OCI-LY1 (cell line): Measurements from ENCODE around the gene CCDC86.

ENCODE experiments used
- H2AFZ ChIP-seq: fragments of 200-600 bp; sonication (generic), shearing (Covaris generic); 2 replicates; pipeline ENCODE4 v1.6.0; 2014; ENCODE audit warnings: antibody characterized with exemption, mild to moderate bottlenecking, low read length
- H3F3A ChIP-seq: fragments of 200-600 bp; sonication (generic), shearing (Covaris generic); 2 replicates; pipeline ENCODE4 v1.6.0; 2014; ENCODE audit warnings: mild to moderate bottlenecking, antibody characterized with exemption, low read length, moderate library complexity; ENCODE audit not compliant: insufficient read depth
- H3K27ac ChIP-seq: fragments of 200-600 bp; sonication (generic); 2 replicates; pipeline ENCODE4 v1.5.1; 2014; ENCODE audit warnings: low read length, mixed run types, mild to moderate bottlenecking, low read depth; ENCODE audit not compliant: poor library complexity, severe bottlenecking
- H3K27me3 ChIP-seq: fragments of 200-600 bp; sonication (generic); 2 replicates; pipeline ENCODE4 v1.6.0; 2014; ENCODE audit warnings: antibody characterized with exemption, mild to moderate bottlenecking, low read length, moderate library complexity; ENCODE audit not compliant: insufficient read depth
- H3K36me3 ChIP-seq: fragments of 200-600 bp; sonication (generic); 2 replicates; pipeline ENCODE4 v1.6.1; 2014; ENCODE audit warnings: mild to moderate bottlenecking, antibody characterized with exemption, low read length, moderate library complexity, mixed read lengths; ENCODE audit not compliant: insufficient read depth
- H3K4me1 ChIP-seq: fragments of 200-600 bp; sonication (generic); 2 replicates; pipeline ENCODE4 v1.5.1; 2014; ENCODE audit warnings: mild to moderate bottlenecking, low read length, moderate library complexity; ENCODE audit not compliant: insufficient read depth, severe bottlenecking
- H3K4me2 ChIP-seq: fragments of 200-600 bp; sonication (generic), shearing (Covaris generic); 2 replicates; pipeline ENCODE4 v1.6.1; 2014; ENCODE audit warnings: low read length
- H3K4me3 ChIP-seq: fragments of 200-600 bp; sonication (generic); 2 replicates; pipeline ENCODE4 v1.5.1; 2014; ENCODE audit warnings: low read length, low read depth, mild to moderate bottlenecking, mixed read lengths; ENCODE audit not compliant: poor library complexity, severe bottlenecking
- H3K79me2 ChIP-seq: fragments of 200-600 bp; shearing (Covaris generic); 2 replicates; pipeline ENCODE4 v1.6.1; 2016; ENCODE audit warnings: mixed run types, low read length, mixed read lengths; ENCODE audit not compliant: insufficient read depth
- H3K9ac ChIP-seq: fragments of 200-600 bp; sonication (generic), shearing (Covaris generic); 2 replicates; pipeline ENCODE4 v1.6.1; 2014; ENCODE audit warnings: mild to moderate bottlenecking, low read length, mixed read lengths
- H3K9me2 ChIP-seq: fragments of 200-600 bp; sonication (generic), shearing (Covaris generic); 2 replicates; pipeline ENCODE4 v1.6.1; 2014; ENCODE audit warnings: low read depth, mild to moderate bottlenecking, low read length, mixed read lengths
- H3K9me3 ChIP-seq: fragments of 200-600 bp; shearing (Covaris generic); 2 replicates; pipeline ENCODE4 v1.6.1; 2014; ENCODE audit warnings: low read length, mixed read lengths
- H4K20me1 ChIP-seq: fragments of 200-600 bp; sonication (generic), shearing (Covaris generic); 2 replicates; pipeline ENCODE4 v1.6.0; 2016; ENCODE audit warnings: mild to moderate bottlenecking, low read length; ENCODE audit not compliant: insufficient read depth
- EZH2 ChIP-seq: fragments of 200-600 bp; sonication (generic), shearing (Covaris generic); IDR thresholded peaks from 2 replicates; pipeline ENCODE4 v1.8.0; 2017; ENCODE audit warnings: borderline replicate concordance, mixed run types, mild to moderate bottlenecking, antibody characterized with exemption, low read length, moderate library complexity, mixed read lengths
- TF ChIP-seq, protein P1 (sequence below): fragments of 200-600 bp; sonication (generic), shearing (Covaris generic); IDR thresholded peaks from 2 replicates; pipeline ENCODE4 v1.5.1; 2017; ENCODE audit warnings: mild to moderate bottlenecking, antibody characterized with exemption, low read length, moderate library complexity, mixed read lengths

The CCDC86 gene

DNA sequence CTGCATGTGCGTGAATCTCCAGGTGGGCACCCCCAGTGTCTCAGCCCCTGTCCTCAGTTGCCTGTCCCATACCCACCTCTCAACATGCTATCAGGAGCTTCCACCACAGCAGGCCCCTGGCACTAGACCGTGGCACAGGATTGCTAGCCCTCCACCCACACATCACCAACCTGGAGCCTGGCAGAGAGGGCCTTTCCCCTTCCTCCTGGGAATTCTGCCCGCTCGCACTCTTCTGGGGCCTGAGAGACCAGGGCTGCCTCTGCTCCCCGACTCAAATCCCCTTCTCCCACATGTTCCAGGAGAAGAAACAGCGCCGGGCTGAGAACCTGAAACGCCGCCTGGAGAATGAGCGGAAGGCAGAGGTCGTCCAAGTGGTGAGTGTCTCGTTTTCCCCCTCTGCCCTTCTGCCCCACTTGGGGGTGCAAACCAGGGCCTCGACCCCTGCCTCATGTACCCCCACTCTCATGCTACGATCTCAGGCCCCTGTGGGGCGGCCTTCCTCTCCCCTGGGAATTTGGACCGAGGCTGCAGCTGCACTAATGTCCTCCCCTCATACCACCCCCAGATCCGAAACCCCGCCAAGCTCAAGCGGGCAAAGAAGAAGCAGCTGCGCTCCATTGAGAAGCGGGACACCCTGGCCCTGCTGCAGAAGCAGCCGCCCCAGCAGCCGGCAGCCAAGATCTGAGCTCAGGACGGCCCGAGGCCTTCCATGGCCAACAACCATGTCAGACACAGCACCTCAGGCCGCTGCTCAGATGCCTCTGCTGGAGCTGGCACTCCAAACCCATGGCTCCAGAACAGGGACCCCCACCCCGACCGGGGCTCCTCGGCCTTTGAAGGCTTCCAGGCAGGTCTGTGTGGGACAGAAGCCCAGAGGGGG is 8.0 kb downstream of the CCDC86 start:
- Histone ChIP-seq H3K36me3 (peaks cover 54% of the 10 kb centered on the region), H3K79me2 (peaks cover under 1% of the 10 kb centered on the region), H3K9me3 (no peaks in the 10 kb centered on the region), H3K9me2 (no peaks in the 10 kb centered on the region), H3F3A (no peaks in the 10 kb centered on the region), H3K27ac (no peak overlapping the region), H3K4me2 (no peak overlapping the region), H3K27me3 (no peaks in the 10 kb centered on the region), H3K4me1 (peaks cover 8% of the 10 kb centered on the region), H4K20me1 (no peaks in the 10 kb centered on the region), H3K9ac (no peak overlapping the region), H2AFZ (no peak overlapping the region), H3K4me3 (no peak overlapping the region)
- TF ChIP-seq, protein P1, sequence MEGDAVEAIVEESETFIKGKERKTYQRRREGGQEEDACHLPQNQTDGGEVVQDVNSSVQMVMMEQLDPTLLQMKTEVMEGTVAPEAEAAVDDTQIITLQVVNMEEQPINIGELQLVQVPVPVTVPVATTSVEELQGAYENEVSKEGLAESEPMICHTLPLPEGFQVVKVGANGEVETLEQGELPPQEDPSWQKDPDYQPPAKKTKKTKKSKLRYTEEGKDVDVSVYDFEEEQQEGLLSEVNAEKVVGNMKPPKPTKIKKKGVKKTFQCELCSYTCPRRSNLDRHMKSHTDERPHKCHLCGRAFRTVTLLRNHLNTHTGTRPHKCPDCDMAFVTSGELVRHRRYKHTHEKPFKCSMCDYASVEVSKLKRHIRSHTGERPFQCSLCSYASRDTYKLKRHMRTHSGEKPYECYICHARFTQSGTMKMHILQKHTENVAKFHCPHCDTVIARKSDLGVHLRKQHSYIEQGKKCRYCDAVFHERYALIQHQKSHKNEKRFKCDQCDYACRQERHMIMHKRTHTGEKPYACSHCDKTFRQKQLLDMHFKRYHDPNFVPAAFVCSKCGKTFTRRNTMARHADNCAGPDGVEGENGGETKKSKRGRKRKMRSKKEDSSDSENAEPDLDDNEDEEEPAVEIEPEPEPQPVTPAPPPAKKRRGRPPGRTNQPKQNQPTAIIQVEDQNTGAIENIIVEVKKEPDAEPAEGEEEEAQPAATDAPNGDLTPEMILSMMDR = no peak
- no peak for TF ChIP-seq EZH2

DNA sequence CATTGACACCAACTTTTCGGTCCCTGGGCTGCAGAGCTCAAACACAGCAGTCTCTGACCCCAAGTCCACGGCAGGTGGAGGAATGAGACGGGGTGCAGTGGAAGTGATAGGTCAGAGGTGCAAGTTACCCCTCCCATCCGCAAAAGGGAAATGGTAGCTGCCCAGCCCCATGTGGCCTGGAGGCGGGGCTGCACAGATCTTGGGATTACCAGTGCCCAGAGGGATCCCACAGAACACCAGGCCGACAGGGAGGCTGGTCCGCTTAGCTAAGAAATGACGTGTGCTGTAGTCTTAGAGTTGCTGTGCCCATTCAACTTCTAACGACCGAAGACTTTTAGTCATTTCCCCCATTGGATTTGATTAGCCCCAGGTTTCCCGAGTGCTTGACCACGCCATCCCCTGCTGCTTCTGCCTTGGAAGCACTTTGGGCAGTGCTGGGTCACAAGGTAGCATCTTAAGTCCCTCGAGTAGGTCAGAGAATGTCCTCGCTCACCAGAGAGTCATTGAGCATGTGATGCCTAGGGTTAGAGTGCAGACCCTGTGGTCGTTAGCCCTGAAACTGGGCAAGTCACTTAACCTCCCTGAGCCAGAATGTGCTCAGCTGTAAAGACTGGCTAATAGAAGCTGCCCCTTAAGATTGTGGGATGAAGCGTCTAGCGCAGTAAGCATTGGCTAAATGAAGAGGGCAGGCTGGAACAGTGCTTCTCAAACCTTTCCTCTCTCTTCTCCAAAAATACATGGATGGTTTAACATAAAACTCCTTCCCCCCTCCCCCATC is 9.6 kb downstream of the CCDC86 start:
- Histone ChIP-seq H3K27me3 (no peaks in the 10 kb centered on the region), H3K9me3 (no peaks in the 10 kb centered on the region), H2AFZ (no peak overlapping the region), H3K4me1 (no peaks in the 10 kb centered on the region), H3F3A (no peaks in the 10 kb centered on the region), H4K20me1 (no peaks in the 10 kb centered on the region), H3K27ac (no peak overlapping the region), H3K9ac (no peak overlapping the region), H3K79me2 (no peaks in the 10 kb centered on the region), H3K4me3 (no peak overlapping the region), H3K36me3 (peaks cover 50% of the 10 kb centered on the region), H3K9me2 (no peaks in the 10 kb centered on the region), H3K4me2 (no peak overlapping the region)
- TF ChIP-seq, protein P1 = no peak
- TF ChIP-seq EZH2 = no peak

DNA sequence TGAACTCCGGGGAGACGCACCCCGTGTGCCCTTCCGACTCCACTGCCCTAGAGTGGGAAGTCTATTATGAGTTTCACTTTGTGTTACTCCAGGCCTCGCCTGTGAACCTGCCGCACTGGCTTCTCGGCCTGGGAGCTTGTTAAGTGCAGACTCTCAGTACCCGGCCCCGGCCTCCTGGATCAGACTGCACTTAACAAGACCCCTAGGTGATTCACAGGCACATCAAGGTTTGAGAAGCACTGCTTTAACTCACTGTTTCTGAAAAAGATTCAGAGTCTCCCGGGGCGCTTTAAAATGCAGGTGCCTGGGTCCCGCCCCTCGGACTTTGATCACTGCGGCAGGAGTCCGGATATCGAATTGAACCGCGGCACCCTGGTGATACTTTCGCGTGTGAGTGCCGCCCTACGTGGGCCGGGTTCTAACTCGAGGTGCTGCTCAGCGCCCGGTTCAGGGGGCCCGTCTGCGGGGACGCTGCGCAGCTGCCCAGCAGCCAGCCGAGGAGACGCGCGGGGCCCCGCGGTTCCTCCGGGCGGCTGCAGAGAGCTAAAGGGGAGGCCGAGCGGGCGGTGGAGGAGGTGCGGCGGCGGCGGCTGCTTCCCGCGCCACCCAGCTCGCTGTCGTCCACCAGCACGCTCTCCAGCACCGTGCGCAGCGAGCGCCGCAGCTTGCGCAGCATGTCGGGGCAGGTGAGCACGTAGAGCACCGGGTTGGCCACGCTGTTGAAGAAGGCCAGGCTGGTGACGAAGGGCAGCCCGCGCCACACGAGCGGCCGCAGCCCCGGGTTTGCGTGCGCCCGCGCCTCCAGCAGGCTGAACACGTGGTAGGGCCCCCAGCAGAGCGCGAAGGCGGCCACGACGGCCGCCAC is 10.4 kb downstream of the CCDC86 start:
- Histone ChIP-seq H2AFZ (no peak overlapping the region), H4K20me1 (no peaks in the 10 kb centered on the region), H3K9ac (no peak overlapping the region), H3K9me3 (no peaks in the 10 kb centered on the region), H3K4me1 (no peaks in the 10 kb centered on the region), H3K27ac (no peak overlapping the region), H3K4me3 (no peak overlapping the region), H3K9me2 (no peaks in the 10 kb centered on the region), H3K4me2 (no peak overlapping the region), H3K36me3 (peaks cover 47% of the 10 kb centered on the region), H3F3A (no peaks in the 10 kb centered on the region), H3K79me2 (no peaks in the 10 kb centered on the region), H3K27me3 (no peaks in the 10 kb centered on the region)
- TF ChIP-seq, protein P1 = no peak
- no peak for TF ChIP-seq EZH2
